HG03571 (cell line): ENCODE results near the gene CADM1.

Experiments used
- ATAC-seq: cut with Tn5 transposase; IDR thresholded peaks from one replicate; pipeline ENCODE4 v1.9.1; 2021; ENCODE audit not compliant: unreplicated experiment

The CADM1 gene

DNA sequence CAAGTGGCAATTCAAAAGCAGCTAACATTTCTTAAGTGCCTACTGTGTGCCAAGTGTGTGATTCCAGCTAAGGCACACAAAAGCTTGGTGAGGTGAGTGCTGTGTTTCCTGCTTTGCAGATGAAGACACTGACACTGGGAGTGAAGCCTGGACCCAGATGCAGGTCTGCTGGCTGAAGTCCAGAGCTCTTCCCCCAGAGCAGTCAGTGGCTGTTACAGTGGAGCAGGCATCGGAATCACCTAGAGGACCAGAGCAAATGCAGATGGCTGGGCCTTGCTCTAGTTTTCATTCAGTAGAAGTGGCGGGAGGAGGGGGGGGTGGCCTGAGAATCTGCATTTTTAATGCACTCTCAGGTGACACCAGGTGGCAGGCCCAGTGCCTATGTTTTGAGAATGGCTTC lies 342.3 kb downstream of the CADM1 start:
- no peak for ATAC-seq

DNA sequence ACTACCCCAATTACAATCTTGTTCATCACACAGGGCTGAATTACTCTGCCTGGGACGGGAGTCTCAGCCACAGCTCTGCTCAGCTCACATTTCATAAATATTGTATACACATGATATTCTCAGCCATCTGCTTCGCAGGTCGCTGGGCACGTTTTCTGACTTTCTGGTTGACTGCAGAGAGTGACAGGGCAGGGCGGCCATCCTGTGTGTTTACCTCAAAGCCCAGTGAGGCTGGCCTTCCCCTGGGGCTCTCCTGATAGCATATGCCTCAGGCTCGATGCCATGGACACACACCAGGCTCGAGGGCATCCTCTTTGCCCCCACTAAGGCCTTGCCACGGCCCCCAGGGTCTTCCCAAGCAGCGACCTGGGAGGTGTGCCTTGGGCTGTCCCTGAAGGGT lies 345.0 kb downstream of the CADM1 start:
- ATAC-seq: no peak

DNA sequence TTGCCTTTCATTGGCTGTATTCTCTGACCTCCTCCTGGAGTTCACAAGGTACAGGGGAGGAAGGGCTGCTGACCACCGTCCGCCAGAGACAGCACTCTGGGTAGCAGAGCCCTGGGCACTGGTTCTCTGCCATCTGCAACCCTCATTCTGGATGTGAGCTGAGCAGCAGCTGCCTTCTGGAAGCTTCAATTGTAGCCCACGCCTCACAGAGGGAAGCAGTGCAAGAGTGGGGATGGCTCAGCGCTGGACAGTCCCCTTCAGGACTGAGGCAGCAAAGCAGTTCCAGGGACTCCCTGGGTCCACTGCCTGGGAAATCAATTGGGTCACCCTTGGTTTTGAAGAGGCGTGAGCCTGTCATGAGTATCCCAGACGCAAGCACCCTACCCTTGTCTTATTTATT lies 346.2 kb downstream of the CADM1 start:
- no peak for ATAC-seq

DNA sequence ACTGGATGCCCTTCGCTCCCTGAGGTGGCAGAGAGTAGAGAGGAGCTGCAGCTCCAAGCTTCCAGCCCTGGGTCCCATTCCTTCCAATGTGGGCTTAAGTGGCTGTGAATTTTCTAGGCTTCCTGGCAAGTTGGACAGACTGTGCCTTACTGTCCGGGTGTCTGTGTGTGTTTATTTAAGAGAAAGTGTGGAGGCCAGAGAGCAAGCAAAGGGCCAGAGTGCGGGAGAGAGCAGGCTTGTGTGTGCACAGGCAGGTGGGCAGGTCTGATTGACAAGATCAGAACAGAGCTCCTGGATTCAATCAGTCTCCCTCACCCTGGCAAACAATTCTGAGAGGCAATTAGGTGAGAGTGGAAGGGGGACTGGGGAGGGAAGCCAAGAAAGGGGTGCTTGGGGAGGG lies 347.0 kb downstream of the CADM1 start:
- ATAC-seq: no peak

DNA sequence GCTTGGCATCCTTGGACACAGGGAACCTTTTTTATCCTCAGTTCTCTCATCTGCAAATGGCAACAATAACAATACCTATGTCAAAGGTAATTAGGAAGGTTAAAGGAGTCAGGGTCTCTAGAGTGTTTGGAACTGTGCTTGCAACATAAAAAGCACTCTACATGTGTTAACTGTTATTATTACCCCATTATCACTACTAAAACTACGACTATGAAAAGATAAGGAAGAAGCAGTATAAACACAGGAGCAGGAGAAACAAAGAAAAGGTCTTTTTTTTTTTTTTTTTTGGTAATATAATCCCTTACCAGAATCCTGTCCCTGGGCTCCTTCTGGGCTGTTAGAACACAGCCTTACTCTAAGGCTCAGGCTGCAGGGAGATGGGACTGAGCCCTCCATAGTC lies 348.2 kb downstream of the CADM1 start:
- no peak for ATAC-seq

DNA sequence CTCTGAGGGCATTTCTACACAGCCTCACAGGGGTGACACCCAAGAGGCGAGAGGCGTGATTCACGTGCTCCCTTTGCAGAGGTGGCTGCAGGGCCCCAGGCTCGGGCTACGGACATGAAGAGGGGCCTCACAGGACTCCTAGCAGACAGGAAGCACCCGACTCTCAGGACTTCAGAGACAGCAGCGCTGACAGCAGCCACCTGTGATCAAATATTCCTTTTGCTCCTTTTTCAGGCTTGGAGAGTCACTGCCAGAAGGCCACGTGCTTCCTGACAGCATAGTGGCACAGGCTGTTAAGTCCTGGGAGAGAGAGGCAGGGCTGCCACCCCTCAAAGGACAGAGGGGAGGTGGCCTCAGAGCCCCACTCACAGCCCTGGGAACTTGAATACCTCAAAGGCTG lies 348.9 kb downstream of the CADM1 start:
- ATAC-seq: no peak

DNA sequence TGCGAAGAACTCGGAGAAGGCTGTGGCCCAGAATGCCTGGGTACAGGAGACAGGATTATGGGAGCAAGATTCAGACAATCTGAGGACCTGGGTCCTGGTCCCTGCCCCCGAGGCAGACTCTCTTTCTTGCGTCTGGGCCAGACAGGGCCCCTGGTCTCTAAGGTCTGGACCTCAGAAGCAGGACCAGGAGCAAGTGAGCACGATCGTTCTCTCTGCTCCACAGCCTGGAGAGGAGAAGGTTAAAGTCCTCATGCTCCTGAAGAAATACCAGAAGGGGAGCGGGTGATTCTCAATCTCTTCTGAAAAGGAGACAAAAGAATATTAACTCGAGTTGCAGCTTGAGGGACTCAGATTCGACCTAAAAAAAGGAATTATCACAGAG lies 349.9 kb downstream of the CADM1 start:
- no peak for ATAC-seq

DNA sequence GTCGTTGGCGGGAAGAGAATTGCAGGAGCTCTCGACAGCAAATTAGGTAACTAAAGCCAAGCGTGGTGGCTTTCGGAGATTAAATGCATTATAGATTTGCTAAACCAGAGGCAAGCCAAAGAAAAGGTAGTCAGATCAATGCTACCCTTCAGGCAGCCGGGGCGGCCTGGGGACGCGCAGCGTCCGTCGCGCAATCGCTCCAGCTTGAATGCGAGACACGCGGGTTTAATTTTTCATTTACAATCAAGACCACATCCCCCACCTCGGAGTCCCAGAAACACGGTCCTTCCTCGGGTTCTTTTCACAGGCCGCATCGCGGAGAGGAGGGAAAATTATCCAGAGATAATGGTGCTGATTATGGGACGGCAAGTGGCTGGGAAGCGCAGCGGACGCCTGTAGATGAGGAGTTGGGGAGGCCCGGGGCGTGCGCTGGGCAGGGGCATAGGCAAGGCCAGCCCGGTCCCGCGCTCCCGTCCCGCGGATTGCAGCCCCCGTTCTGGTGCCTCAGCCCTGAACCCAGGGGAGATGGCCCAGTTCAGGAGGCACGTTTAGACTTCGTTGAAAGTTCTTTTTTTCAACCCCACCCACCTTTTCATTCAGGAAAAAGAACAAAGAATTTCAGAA lies 350.4 kb downstream of the CADM1 start:
- ATAC-seq: no peak

DNA sequence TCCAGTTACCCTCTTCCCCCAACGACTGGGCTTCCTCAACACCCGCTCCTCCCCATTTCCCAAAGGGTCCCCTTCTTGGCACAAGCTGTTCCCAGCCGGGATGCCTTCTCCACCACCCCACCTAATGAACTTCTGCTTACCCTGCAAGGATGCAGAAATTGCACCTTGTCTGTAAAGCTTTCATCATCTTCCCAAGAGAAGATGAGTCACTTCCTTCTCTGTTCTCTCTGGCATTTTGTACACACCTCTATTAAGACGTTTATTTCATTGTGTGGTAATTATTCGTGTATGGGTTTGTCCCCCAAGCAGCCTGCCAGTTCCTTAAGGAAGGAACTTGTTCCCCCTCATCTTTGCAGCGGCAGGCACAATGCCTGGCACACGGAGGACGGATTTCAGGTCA lies 351.1 kb downstream of the CADM1 start:
- ATAC-seq: no peak

DNA sequence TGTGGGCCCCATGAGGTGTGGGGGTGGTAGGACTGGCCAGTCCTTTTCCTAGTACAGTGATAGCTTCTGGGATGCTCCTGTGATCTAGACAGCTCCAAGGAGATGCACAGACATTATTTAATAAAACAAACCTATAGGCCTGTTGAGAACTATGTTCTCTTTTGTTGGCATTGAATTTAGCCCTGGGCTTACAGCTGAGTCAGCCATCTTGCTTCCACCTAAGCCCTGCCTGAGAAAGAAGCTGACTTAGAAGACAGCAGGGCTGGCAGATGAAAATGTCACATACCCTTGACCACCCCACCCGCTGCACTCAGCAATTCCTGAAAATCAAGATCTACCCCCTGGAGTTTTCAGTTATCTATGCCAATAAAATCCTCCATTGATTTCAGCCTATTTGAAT lies 353.2 kb downstream of the CADM1 start:
- no peak for ATAC-seq

DNA sequence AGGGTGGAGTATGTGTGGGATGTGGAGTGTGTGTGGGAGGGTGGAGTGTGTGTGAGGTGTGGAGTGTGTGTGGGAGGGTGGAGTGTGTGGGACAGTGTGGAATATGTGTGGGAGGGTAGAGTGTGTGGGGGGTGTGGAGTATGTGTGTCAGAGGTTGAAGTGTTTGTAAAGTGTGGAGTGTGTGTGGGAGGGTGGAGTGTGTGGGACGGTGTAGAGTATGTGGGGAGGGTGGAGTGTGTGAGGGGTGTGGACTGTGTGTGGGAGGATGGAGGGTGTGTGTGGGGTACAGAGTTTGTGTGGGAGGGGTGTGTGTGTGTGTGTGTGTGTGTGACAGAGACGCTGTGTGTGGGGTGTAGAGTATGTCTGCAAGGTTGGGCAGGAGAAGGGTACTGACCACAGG lies 355.5 kb downstream of the CADM1 start:
- ATAC-seq: no peak

DNA sequence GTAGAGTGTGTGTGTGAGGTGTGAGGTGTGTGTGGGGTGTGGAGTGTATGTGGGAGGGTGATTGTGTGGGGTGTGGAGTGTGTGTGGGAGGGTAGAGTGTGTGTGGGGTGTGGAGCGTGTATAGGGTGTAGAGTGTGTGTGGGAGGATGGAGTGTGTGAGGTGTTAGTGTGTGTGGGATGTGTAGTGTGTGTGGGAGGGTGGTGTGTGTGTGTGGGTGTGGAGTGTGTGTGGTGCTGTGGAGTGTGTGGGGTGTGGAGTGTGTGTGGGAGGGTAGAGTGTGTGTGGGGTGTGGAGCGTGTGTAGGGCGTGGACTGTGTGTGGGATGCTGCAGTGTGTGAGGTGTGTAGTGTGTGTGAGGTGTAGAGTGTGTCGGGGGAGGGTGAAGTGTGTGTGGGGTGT lies 356.1 kb downstream of the CADM1 start:
- ATAC-seq: no peak

DNA sequence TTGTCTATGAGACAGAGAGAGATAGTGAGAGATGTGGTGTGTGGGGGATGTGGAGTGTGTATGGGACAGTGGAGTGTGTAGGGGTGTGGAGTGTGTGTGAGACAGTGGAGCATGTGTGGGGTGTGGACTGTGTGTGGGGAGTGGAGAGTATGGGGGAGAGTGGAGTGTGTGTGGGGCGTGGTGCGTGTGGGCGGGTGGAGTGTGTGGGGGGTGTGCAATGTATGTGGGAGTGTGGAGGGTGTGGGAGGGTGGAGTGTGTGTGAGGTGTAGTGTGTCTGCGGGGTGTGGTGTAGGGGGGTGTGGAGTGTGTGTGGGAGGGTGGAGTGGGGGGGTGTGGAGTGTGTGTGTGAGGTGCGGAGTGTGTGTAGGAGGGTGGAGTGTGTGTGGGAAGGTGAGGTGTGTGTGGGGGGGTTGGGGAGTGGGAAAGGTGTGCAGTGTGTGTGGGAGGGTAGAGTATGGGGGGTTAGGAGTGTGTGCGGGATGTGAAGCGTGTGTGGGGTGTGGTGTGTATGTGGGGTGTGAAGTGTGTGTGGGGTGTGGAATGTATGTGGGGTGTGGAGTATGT lies 356.9 kb downstream of the CADM1 start:
- ATAC-seq: no peak

DNA sequence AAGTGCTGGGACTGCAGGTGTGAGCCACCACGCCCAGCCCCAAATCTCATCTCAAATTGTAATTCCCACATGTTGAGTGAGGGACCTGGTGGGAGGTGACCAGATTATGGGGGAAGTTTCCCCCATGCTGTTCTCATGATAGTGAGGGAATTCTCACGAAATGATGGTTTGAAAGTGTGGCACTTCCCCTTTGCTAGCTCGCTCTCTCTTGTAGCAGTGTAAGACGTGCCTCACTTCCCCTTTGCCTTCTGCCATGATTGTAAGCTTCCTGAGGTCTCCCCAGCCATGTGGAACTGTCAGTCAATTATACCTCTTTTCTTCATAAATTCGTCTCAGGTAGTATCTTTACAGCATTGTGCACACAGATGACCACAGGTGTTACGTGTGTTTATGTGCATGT lies 357.8 kb downstream of the CADM1 start:
- ATAC-seq: no peak

DNA sequence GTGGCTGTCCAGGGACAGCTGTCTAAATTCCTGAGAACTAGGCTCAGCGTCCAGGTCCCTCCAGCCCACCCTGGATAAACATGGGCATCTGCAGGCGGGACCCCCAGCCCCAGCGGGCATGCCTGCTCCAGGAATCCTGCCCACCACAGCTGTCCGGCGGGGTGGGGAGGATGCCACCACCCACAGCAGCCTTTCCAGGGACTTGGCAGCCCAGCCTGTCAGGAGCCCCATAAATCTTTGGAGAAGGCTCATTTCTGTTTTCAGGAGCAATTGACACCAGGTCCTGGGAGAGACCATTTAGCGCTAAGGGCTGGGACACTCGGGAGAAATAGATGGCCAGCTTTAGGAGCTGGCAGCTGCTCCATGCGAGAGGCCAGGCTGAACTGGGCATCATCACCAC lies 358.9 kb downstream of the CADM1 start:
- no peak for ATAC-seq

DNA sequence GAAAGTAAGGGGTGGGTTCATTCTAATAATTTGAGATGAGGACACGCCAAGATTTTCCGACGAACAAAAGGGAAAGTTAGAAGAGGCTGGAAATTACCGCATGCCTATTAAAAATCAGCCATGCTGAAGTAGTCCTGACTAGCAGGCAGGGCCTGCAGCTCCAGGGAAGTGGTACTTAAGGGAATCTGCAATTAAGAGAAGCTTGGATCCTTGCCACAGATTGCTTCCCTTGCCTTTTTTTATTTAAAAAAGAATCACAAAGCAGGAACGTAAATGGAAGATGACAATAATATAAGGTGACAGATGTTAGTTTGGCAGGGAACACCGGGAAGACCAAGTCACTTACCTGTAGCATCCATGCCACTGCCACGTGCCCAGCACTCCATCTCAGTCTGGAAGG lies 359.3 kb downstream of the CADM1 start:
- ATAC-seq: no peak

DNA sequence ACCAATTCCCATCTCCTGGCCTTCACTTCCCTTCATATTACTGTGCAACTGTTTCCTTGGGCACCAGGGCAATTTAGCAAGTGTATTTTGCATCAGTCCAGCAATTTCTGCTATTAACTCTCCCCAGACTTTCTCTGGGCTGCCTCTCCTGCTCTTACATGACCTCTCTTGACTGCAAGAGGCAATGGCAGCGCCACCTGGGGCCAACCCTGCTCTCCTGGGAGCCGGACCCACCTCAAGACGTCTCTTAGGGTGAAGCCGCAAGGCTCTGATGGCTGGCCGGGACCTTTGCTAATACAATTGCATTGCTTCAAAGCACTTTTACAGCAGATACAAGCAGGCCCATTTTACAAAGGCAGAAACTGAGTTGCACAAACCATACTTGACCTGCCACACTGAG lies 360.2 kb downstream of the CADM1 start:
- no peak for ATAC-seq

DNA sequence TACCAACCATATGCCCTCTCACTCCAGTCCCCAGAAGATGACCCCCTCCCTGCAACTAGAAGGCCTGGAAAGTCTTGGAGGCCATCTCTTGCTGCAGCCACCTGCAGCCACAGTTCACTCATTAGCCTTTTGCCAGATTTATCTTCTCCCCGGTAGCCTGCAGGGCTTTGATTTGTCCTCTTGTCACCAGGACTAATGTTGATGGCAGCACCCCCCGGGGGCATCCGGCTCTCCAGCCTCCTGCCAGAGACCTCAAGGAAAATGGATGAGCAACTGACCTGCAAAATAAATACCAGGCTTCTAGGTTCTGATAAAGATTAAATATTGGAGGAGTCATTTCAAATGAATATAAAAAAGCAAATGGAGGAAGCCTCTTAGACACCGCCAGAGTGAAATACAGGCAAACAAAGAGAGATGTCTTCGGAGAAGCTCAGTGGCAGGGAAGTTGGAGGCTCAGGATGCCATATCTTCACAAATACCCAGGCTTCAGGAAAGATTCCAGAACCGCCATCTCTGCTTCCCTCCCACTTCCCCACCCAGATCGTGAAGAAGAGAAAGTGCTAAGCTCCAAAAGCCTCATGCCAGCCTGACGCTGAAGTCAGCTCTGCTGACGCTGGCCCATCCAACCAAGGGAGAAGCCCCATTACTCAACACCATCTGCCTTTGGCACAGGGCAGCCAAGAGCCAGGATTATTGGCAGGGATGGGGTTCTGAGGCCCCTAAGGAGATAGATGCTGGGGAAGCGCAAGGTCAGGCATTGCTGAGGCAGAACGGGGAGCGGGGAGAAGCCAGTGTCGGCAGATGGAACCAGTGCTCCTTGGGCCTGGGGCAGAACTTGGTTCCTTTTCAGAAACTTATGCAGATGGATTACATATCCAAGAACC lies 362.7 kb downstream of the CADM1 start:
- no peak for ATAC-seq

DNA sequence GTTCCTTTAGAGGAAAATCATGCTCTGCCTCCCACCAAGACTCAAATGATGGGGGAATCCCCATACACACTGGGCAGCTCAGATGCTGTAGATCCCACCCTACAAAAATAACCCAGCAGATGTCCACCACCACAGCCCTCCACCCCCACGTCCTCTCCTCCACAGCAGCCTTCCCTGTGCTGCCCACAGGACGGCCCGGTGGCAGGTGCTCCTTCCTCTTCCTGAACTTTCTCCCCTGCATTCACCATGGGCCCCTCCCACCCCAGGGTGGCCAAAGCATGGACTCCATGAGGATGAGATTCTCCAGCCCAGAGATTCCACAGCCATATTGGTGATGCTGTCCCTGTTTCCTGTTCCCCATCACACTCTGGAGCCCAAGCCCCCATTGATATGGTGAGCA lies 368.3 kb downstream of the CADM1 start:
- ATAC-seq: no peak

DNA sequence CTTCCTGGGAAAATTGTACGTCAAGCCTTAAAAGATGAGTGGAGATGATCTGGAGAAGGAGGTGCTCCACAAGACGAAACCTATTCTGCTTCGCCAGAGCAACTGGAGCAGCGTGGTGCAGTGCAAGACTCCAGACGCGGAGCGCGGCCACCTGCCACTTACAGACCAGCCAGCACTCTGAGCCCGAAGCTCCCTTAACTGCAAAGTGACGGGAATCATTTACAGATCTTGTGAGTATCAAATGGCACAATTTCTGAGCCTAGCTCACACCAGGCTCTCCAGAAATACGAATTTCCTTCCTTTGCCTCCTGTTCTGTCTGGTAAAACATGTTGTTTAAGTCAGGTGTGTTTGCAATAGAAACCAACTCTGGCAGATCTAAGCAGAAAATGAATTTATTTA lies 369.3 kb downstream of the CADM1 start:
- ATAC-seq: no peak

DNA sequence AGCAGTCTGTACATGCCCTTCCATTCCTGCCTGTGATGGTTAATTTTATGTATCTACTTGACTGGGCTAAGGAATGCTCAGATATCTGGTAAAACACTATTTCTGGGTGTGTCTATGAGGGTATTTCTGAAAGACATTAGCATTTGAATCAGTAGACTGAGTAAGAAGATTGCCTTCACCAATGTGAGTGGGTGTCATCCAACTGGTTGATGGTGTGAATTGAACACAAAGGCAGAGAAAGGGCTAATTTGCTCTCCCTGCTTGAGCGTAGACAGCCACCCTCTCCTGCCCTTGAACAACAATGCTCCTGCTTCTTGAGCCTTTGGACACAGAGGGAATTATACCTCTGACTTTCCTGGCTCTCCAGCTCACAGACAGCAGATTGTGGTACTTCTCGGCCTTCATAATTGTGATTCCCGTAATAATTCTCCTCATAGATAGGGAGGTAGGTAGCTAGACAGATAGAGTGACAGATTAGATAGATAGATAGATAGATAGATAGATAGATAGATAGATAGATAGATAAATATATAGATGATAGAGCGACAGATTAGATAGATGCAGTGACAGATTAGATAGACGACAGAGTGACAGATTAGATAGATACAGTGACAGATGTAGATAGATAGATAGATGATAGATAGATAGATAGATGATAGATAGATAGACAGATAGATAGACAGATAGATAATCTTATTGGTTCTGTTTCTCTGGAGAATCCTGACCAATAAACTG lies 370.6 kb downstream of the CADM1 start:
- ATAC-seq: no peak
